H9 (cell line): ENCODE measurements around the gene DPP7. TPM values are rescaled to one million over a fixed set of nuclear protein-coding genes. Genes with fewer than 3 reads are reported as not detected.

Experiments
- DNase-seq: peaks from one replicate; pipeline ENCODE4 v3.0.0-alpha.2; 2017
- H2AFZ ChIP-seq: one replicate; pipeline ENCODE4 v1.6.1; 2013; ENCODE audit warnings: mild to moderate bottlenecking, low read length, control low read depth, moderate library complexity
- H2AK5ac ChIP-seq: 2 replicates; pipeline ENCODE4 v1.6.1; 2013; ENCODE audit warnings: low read length, control low read depth, mixed read lengths; ENCODE audit not compliant: insufficient read length
- H2BK120ac ChIP-seq: one replicate; pipeline ENCODE4 v1.6.1; 2013; ENCODE audit warnings: low read depth, mild to moderate bottlenecking, low read length, control low read depth, inconsistent platforms; ENCODE audit not compliant: poor library complexity, severe bottlenecking
- H2BK12ac ChIP-seq: 2 replicates; pipeline ENCODE4 v1.6.1; 2013; ENCODE audit warnings: low read length, control low read depth, mixed read lengths, low read depth; ENCODE audit not compliant: insufficient read length
- H2BK15ac ChIP-seq: 2 replicates; pipeline ENCODE4 v1.6.1; 2013; ENCODE audit warnings: low read depth, low read length, control low read depth
- H2BK20ac ChIP-seq: one replicate; pipeline ENCODE4 v1.6.1; 2013; ENCODE audit warnings: low read depth, mild to moderate bottlenecking, low read length, control low read depth, inconsistent platforms; ENCODE audit not compliant: poor library complexity, severe bottlenecking
- H2BK5ac ChIP-seq: 2 replicates; pipeline ENCODE4 v1.6.1; 2013; ENCODE audit warnings: low read length, control low read depth, mixed read lengths; ENCODE audit not compliant: insufficient read length
- H3K14ac ChIP-seq: 2 replicates; pipeline ENCODE4 v1.6.1; 2013; ENCODE audit warnings: low read length, control low read depth; ENCODE audit not compliant: insufficient read depth
- H3K18ac ChIP-seq: 2 replicates; pipeline ENCODE4 v1.6.1; 2013; ENCODE audit warnings: low read depth, mild to moderate bottlenecking, mixed read lengths, low read length, control low read depth; ENCODE audit not compliant: insufficient read length
- H3K23ac ChIP-seq: 2 replicates; pipeline ENCODE4 v1.6.1; 2013; ENCODE audit warnings: low read length, control low read depth, mixed read lengths, low read depth; ENCODE audit not compliant: insufficient read length
- H3K23me2 ChIP-seq: 2 replicates; pipeline ENCODE4 v1.6.1; 2013; ENCODE audit warnings: low read depth, mild to moderate bottlenecking, mixed read lengths, low read length, control low read depth; ENCODE audit not compliant: insufficient read length, poor library complexity, severe bottlenecking
- H3K27ac ChIP-seq: 2 replicates; pipeline ENCODE4 v1.5.1; 2013; ENCODE audit warnings: low read length, control low read depth, mixed read lengths, low read depth; ENCODE audit not compliant: insufficient read length
- H3K27me3 ChIP-seq: 2 replicates; pipeline ENCODE4 v1.6.1; 2013; ENCODE audit warnings: low read length, control low read depth, inconsistent platforms; ENCODE audit not compliant: insufficient read depth
- H3K4ac ChIP-seq: 2 replicates; pipeline ENCODE4 v1.6.1; 2013; ENCODE audit warnings: low read depth, mild to moderate bottlenecking, control low read depth, inconsistent platforms, low read length, moderate library complexity
- H3K4me1 ChIP-seq: 2 replicates; pipeline ENCODE4 v1.6.1; 2013; ENCODE audit warnings: low read length, control low read depth, inconsistent platforms; ENCODE audit not compliant: insufficient read depth
- H3K4me2 ChIP-seq: 2 replicates; pipeline ENCODE4 v1.6.1; 2013; ENCODE audit warnings: low read length, control low read depth, mixed read lengths; ENCODE audit not compliant: insufficient read length, insufficient read depth
- H3K56ac ChIP-seq: 2 replicates; pipeline ENCODE4 v1.6.1; 2013; ENCODE audit warnings: low read depth, mild to moderate bottlenecking, mixed read lengths, low read length, control low read depth; ENCODE audit not compliant: insufficient read length
- H3K79me1 ChIP-seq: 2 replicates; pipeline ENCODE4 v1.6.1; 2013; ENCODE audit warnings: low read depth, mild to moderate bottlenecking, moderate library complexity, low read length, control low read depth, inconsistent platforms; ENCODE audit not compliant: insufficient read depth, poor library complexity, severe bottlenecking
- H3K79me2 ChIP-seq: 2 replicates; pipeline ENCODE4 v1.6.1; 2013; ENCODE audit warnings: low read length, control low read depth, inconsistent platforms; ENCODE audit not compliant: insufficient read depth
- H3K9ac ChIP-seq: 2 replicates; pipeline ENCODE4 v1.6.1; 2013; ENCODE audit warnings: low read length, control low read depth, mixed read lengths; ENCODE audit not compliant: insufficient read length; ENCODE audit errors: extremely low read depth
- H3K9me3 ChIP-seq: one replicate; pipeline ENCODE4 v1.6.1; 2013; ENCODE audit warnings: low read depth, low read length, inconsistent platforms; ENCODE audit not compliant: control insufficient read depth
- H3T11ph ChIP-seq: one replicate; pipeline ENCODE4 v1.6.1; 2013; ENCODE audit warnings: mild to moderate bottlenecking, low read length, control low read depth, inconsistent platforms
- H4K20me1 ChIP-seq: one replicate; pipeline ENCODE4 v1.6.1; 2013; ENCODE audit not compliant: control insufficient read depth, insufficient read length, insufficient read depth
- H4K5ac ChIP-seq: 2 replicates; pipeline ENCODE4 v1.6.1; 2013; ENCODE audit warnings: low read depth, mild to moderate bottlenecking, mixed read lengths, low read length, control low read depth; ENCODE audit not compliant: insufficient read length
- H4K8ac ChIP-seq: replicated peaks from 2 replicates; pipeline ENCODE4 v1.6.1; 2013; ENCODE audit warnings: low read length, control low read depth, mixed read lengths, low read depth; ENCODE audit not compliant: insufficient read length
- H4K91ac ChIP-seq: 2 replicates; pipeline ENCODE4 v1.6.1; 2013; ENCODE audit warnings: low read depth, mild to moderate bottlenecking, moderate library complexity, mixed read lengths, low read length, control low read depth; ENCODE audit not compliant: insufficient read length
- H3K27ac Mint-ChIP-seq, 3 experiments: 2 replicates in 2 of 3; 3 replicates in 1 of 3; pipeline ENCODE4 v1.8.0; 2020 to 2021; ENCODE audit warnings: mixed read lengths in 3 of 3, mild to moderate bottlenecking in 1 of 3, moderate library complexity in 1 of 3
- H3K27me3 Mint-ChIP-seq: 2 replicates; pipeline ENCODE4 v1.8.0; 2021; ENCODE audit warnings: low read depth, mild to moderate bottlenecking, moderate library complexity, mixed read lengths
- H3K36me3 Mint-ChIP-seq, 3 experiments: 2 replicates in 2 of 3; 3 replicates in 1 of 3; pipeline ENCODE4 v1.8.0; 2020 to 2021; ENCODE audit warnings: low read depth in 3 of 3, mixed read lengths in 3 of 3; ENCODE audit not compliant: insufficient read depth in 1 of 3
- H3K4me1 Mint-ChIP-seq, 2 experiments: 2 replicates each; pipeline ENCODE4 v1.8.0; 2020; ENCODE audit warnings: mixed read lengths in 2 of 2
- H3K4me3 Mint-ChIP-seq, 2 experiments: 2 replicates in 1 of 2; 3 replicates in 1 of 2; pipeline ENCODE4 v1.8.0; 2020 to 2021; ENCODE audit warnings: mild to moderate bottlenecking in 2 of 2, mixed read lengths in 2 of 2, moderate library complexity in 1 of 2
- H3K9me3 Mint-ChIP-seq, 2 experiments: 2 replicates in 1 of 2; 3 replicates in 1 of 2; pipeline ENCODE4 v1.8.0; 2020; ENCODE audit warnings: mild to moderate bottlenecking in 2 of 2, mixed read lengths in 2 of 2, moderate library complexity in 1 of 2
- WGBS: extraction: QIAGEN DNeasy Blood & Tissue Kit; methylation state at CpG from one replicate; pipeline ENCODE4 v1.1.7; 2013; ENCODE audit warnings: missing lambda C conversion rate, low lambda C conversion rate, mixed read lengths; ENCODE audit not compliant: insufficient read length; ENCODE audit errors: extremely low coverage; 5-methylcytosine and 5-hydroxymethylcytosine counted together
- total RNA-seq: library from RNA; stranded (reverse); gene quantifications from 2 replicates; pipeline ENCODE4 v1.2.1, GENCODE V29; 2021
- TF ChIP-seq, protein P1 (sequence below): fragments of 200-600 bp; sonication (generic); conservative IDR thresholded peaks from 3 replicates; pipeline ENCODE4 v1.8.0; 2021; ENCODE audit warnings: antibody characterized with exemption, mild to moderate bottlenecking

DPP7 gene
- total RNA-seq, 1 experiment from 2014 or later = 29.4 TPM

DNA sequence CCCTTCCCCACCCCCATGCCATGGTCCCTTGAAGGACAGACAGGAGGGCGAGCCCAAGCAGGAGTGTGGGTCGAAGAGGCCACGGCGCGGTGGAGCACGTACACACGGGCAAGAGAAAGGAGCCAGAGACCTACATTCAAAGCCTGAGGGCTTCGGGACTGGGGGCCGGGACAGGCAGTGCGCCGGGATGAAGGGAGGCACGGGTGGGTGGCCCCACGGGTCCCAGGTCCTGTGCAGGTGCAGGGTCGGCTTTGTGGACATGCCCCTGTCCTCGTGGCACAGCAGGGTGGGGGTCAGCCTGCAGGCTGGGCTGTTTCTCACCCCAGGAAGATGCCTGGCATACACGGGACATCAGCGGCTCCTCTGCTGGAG is 45.5 kb upstream of the DPP7 start:
- H3K27me3 Mint-ChIP-seq = peaks cover 91% of the 10 kb centered on the region
- H2BK20ac ChIP-seq = no peak overlapping the region
- H3K18ac ChIP-seq = no peak overlapping the region
- peaks cover 2% of the 10 kb centered on the region for H4K20me1 ChIP-seq
- peaks cover 0 to 11% of the 10 kb centered on the region in 2 experiments; a peak in 2 of 4 replicates for H3K4me1 Mint-ChIP-seq
- no peak overlapping the region for H4K91ac ChIP-seq
- H3K14ac ChIP-seq = no peak overlapping the region
- H2BK5ac ChIP-seq = no peak overlapping the region
- no peak overlapping the region for H3K9ac ChIP-seq
- H3K4me2 ChIP-seq = no peak overlapping the region
- peaks cover 21% of the 10 kb centered on the region for H3K23me2 ChIP-seq
- H3K4me1 ChIP-seq = no peaks in the 10 kb centered on the region
- no peak overlapping the region for H2BK15ac ChIP-seq
- H3K23ac ChIP-seq = no peak overlapping the region
- no peaks in the 10 kb centered on the region for H3K79me1 ChIP-seq
- no CpG with 5 or more reads among the region's 17 CpGs for WGBS
- no peaks in the 10 kb centered on the region for H3K79me2 ChIP-seq
- peaks cover 33% of the 10 kb centered on the region; the same call in 1 of the 2 replicates for H3K27me3 ChIP-seq
- H3K4ac ChIP-seq = no peak overlapping the region
- no peak overlapping the region for H3K27ac Mint-ChIP-seq
- no peaks in the 10 kb centered on the region for H3K9me3 ChIP-seq
- H4K8ac ChIP-seq = no peak overlapping the region
- H2AFZ ChIP-seq = no peak overlapping the region
- no peak overlapping the region for H3K27ac ChIP-seq
- no peak overlapping the region for H3T11ph ChIP-seq
- DNase-seq = no peak
- no peaks in the 10 kb centered on the region for H3K36me3 Mint-ChIP-seq
- no peak overlapping the region for H2AK5ac ChIP-seq
- H3K4me3 Mint-ChIP-seq = no peak overlapping the region
- H2BK120ac ChIP-seq = no peak overlapping the region
- no peak overlapping the region for H2BK12ac ChIP-seq
- no peak overlapping the region for H3K56ac ChIP-seq
- TF ChIP-seq, protein P1, sequence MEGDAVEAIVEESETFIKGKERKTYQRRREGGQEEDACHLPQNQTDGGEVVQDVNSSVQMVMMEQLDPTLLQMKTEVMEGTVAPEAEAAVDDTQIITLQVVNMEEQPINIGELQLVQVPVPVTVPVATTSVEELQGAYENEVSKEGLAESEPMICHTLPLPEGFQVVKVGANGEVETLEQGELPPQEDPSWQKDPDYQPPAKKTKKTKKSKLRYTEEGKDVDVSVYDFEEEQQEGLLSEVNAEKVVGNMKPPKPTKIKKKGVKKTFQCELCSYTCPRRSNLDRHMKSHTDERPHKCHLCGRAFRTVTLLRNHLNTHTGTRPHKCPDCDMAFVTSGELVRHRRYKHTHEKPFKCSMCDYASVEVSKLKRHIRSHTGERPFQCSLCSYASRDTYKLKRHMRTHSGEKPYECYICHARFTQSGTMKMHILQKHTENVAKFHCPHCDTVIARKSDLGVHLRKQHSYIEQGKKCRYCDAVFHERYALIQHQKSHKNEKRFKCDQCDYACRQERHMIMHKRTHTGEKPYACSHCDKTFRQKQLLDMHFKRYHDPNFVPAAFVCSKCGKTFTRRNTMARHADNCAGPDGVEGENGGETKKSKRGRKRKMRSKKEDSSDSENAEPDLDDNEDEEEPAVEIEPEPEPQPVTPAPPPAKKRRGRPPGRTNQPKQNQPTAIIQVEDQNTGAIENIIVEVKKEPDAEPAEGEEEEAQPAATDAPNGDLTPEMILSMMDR = no peak
- H4K5ac ChIP-seq = no peak overlapping the region
- no peaks in the 10 kb centered on the region; a peak in 1 of 5 replicates for H3K9me3 Mint-ChIP-seq
